Body of pancreas (tissue), 4 donors: ENCODE results near the gene MCF2L2. TPM values are rescaled to one million over a fixed set of nuclear protein-coding genes. Genes with fewer than 3 reads are reported as not detected.

Experiments used
- ATAC-seq: fragments of 150-250 bp; one replicate; pipeline ENCODE4 v1.9.1; 2016
- DNase-seq, 4 donors: peaks; one replicate each; pipeline ENCODE4 v3.0.0-alpha.2; 2019
- H3K27ac ChIP-seq, 4 donors: fragments of 200-600 bp; sonication (generic); 1 replicate in 3 of 4; 2 replicates in 1 of 4; pipeline versions ENCODE4 v1.5.1 to v1.6.1; 2016 to 2019; ENCODE audit warnings: mild to moderate bottlenecking in 1 of 4, mixed read lengths in 1 of 4, moderate library complexity in 1 of 4
- H3K27me3 ChIP-seq, 2 donors: fragments of 200-600 bp; sonication (generic); one replicate each; pipeline ENCODE4 v1.6.0; 2016; ENCODE audit warnings: mild to moderate bottlenecking in 1 of 2
- H3K36me3 ChIP-seq, 2 donors: fragments of 200-600 bp; sonication (generic); replicated peaks in 1 of 2; 2 replicates each; pipeline ENCODE4 v1.5.1; 2016; ENCODE audit warnings: low read depth in 2 of 2; ENCODE audit not compliant: insufficient read depth in 1 of 2
- H3K4me1 ChIP-seq: fragments of 200-600 bp; sonication (generic); one replicate; pipeline ENCODE4 v1.6.0; 2016
- H3K4me3 ChIP-seq, 2 donors: fragments of 200-600 bp; sonication (generic); 1 replicate in 1 of 2; 2 replicates in 1 of 2; pipeline ENCODE4 v1.5.1; 2016 to 2019
- H3K9me3 ChIP-seq, 3 donors: fragments of 200-600 bp; sonication (generic); 1 replicate in 2 of 3; 2 replicates in 1 of 3; pipeline ENCODE4 v1.5.1; 2016
- POLR2A ChIP-seq, 3 donors: fragments of 450-650 bp; IDR thresholded peaks; one replicate each; pipeline ENCODE4 v1.6.1; 2016; ENCODE audit warnings: antibody characterized with exemption in 3 of 3, mild to moderate bottlenecking in 2 of 3
- whole genome bisulfite sequencing, 2 donors: methylation state at CpG; one replicate each; pipeline ENCODE4 v1.1.5; 2017; 5-methylcytosine and 5-hydroxymethylcytosine counted together
- intact Hi-C: fragments of 100-400 bp; cut with DNase I; formaldehyde crosslinking; loops from one replicate; pipeline ENCODE4 v1.15.1; 2023
- total RNA-seq, 2 donors: library from RNA; depleted of rRNA; stranded (reverse); fragments of >200 nt; gene quantifications; one replicate each; pipeline ENCODE4 v1.1.0, GENCODE V29; 2016
- TF ChIP-seq, protein P1 (sequence below), 7 experiments: fragments of 450-650 bp in 4 of 7; fragments of 200-600 bp in 3 of 7; sonication (generic) in 3 of 7; IDR thresholded peaks; one replicate each; pipeline ENCODE4 v1.5.1; 2016 to 2019; ENCODE audit warnings: antibody characterized with exemption in 7 of 7

The MCF2L2 gene
- total RNA-seq, 2 donors from 2014 or later: 0.26 TPM; not detected in 1

DNA sequence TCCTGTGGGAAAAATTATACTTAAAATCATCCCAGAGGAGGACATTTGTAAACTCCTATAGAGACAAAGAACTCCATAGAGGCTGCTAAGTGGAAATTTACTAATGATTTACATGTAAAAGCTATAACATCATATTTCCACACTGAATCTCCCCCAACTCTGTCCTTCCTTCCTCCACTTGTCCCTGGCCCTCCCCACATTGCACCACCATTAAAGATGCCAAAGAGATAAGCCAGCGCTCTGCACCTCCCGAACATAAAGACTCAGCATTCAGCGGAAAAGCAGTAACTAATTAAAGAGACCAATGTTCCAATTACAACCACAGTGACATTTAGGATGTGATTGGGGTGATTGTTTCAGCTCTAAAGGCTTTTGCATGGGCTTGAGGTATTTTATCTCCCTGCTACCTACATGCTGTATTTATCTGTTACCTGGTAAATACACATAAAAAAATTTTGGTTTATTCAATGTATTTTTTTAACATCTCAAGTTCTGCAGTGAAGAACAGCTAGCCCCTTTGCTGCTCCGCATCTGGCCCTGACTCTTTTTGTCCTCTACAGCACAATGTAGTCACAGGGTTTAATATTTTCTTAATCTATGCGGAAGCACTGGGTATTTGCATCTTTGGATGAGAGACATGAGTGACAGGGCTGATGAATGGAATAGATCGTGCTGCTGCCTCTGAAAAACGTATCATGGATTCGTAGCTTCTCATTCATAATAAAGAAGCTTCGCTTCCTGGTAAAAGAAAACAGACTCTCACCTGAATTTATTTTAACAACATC is 210.7 kb downstream of the MCF2L2 start:
- H3K4me1 ChIP-seq: no peaks in the 10 kb centered on the region
- TF ChIP-seq, protein P1, sequence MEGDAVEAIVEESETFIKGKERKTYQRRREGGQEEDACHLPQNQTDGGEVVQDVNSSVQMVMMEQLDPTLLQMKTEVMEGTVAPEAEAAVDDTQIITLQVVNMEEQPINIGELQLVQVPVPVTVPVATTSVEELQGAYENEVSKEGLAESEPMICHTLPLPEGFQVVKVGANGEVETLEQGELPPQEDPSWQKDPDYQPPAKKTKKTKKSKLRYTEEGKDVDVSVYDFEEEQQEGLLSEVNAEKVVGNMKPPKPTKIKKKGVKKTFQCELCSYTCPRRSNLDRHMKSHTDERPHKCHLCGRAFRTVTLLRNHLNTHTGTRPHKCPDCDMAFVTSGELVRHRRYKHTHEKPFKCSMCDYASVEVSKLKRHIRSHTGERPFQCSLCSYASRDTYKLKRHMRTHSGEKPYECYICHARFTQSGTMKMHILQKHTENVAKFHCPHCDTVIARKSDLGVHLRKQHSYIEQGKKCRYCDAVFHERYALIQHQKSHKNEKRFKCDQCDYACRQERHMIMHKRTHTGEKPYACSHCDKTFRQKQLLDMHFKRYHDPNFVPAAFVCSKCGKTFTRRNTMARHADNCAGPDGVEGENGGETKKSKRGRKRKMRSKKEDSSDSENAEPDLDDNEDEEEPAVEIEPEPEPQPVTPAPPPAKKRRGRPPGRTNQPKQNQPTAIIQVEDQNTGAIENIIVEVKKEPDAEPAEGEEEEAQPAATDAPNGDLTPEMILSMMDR (IDR thresholded peaks at IDR 0.05): no peak
- TF ChIP-seq POLR2A (IDR thresholded peaks at IDR 0.05): no peak
- intact Hi-C loops: no loop called here
- H3K4me3 ChIP-seq: no peak overlapping the region
- no peaks in the 10 kb centered on the region for H3K27me3 ChIP-seq
- 71% methylated on average over 9 of the region's 9 CpGs for WGBS, 2 donors
- ATAC-seq: no peak
- H3K36me3 ChIP-seq: no peaks in the 10 kb centered on the region
- DNase-seq: no peak
- no peak overlapping the region for H3K27ac ChIP-seq
- H3K9me3 ChIP-seq: no peaks in the 10 kb centered on the region

DNA sequence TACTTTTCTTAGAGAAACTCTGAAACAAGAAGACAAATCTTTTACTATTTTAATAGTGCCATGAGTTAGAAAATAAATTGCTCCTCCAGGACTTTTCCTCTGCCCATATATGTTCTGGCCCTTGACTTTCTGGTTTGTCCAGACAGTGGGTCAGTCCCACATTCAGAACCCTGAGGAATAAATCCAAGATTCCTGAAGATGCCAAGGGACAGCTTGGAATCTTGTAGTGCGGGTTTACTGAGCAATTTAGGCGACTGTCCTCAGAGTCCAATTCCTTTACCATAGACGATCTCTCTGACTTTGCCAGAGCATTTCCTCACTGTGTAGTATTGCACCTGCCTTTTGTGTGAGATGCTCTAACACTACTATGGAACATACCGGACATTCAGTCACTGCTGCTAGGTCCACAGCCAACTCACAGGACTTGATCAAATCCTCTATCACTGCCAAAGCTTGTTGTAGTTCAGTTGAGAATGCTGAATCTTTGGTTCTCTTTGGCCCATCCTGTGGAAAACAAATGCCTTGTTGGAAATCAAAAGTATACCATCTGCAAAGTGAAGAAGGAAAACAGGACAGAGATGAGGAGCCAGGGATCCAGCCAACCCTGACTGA is 212.7 kb downstream of the MCF2L2 start:
- H3K9me3 ChIP-seq: no peaks in the 10 kb centered on the region
- no peaks in the 10 kb centered on the region for H3K36me3 ChIP-seq
- 86 to 91% methylated on average over 4 of the region's 4 CpGs for WGBS, 2 donors
- TF ChIP-seq POLR2A (IDR thresholded peaks at IDR 0.05): no peak
- TF ChIP-seq, protein P1 (IDR thresholded peaks at IDR 0.05): no peak
- no peak overlapping the region for H3K27ac ChIP-seq
- intact Hi-C loops: no loop called here
- no peak overlapping the region for H3K4me3 ChIP-seq
- DNase-seq (no peak), ATAC-seq (no peak)
- no peaks in the 10 kb centered on the region for H3K27me3 ChIP-seq
- peaks cover 7% of the 10 kb centered on the region for H3K4me1 ChIP-seq

DNA sequence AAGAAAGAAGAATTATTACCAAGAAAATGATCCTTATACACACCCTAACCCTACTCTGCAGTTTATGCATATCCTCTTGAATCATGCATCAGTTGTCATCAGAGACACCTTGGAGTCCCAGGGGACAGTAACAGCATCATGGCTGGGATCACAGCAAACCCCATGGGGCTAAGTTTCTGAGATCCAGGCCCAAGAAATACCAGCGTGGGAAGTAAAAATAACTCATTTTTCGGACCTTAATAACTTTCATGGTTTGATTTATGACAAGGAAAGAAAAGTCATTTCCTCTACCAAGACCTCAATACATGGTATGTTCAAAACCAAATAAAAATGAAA is 214.2 kb downstream of the MCF2L2 start:
- no peaks in the 10 kb centered on the region for H3K36me3 ChIP-seq
- no peaks in the 10 kb centered on the region for H3K27me3 ChIP-seq
- intact Hi-C loops: no loop called here
- peaks cover 7% of the 10 kb centered on the region for H3K4me1 ChIP-seq
- TF ChIP-seq, protein P1 (IDR thresholded peaks at IDR 0.05): no peak
- TF ChIP-seq POLR2A (IDR thresholded peaks at IDR 0.05): no peak
- H3K9me3 ChIP-seq: no peaks in the 10 kb centered on the region
- ATAC-seq (no peak), DNase-seq (no peak)
- no peak overlapping the region for H3K4me3 ChIP-seq
- no peak overlapping the region for H3K27ac ChIP-seq
- WGBS, 2 donors: 49 to 64% methylated on average over 2 of the region's 2 CpGs

DNA sequence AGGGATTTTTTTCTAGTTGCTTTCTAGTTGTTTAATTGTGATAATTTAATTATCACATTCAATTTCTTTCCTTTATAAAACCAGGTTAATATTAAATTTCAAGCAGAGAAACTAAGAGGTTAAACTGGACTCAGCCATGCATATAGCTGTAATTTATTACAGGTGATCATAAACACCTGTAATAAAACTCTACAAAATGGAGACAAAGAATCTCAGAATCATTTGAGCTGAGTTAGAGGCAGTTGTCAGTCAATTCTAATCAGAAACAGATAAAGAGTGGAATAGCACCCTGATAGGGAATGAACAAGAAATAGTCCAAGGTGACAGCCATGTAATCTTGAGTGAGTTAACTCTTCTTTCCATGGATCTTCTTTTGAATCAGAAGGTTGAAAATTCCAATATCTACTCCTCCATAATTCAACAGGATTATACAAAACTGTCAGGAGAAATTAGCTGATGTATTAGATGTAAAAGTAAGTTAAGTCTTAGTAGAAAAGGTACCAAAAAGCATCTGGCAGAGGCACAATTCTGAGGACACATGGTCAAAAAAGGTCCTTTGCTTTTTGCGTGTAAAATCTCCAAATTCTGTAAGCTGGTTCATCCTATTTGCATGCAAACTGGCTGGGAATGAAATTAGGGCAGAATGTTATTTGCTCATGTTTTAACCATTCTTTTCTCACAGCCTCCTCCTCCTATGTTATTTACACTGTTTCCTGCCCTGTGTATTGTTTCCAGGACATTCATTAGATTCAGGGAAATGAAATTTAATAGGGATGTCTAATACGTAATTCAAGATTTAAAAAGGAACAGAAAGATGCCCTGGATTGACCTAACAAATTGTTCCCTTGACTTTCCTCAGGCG is 214.8 kb downstream of the MCF2L2 start:
- no peaks in the 10 kb centered on the region for H3K9me3 ChIP-seq
- H3K4me3 ChIP-seq: no peak overlapping the region
- H3K27ac ChIP-seq: peak overlapping the region in 1 of 4 donors; percentile 13
- no peaks in the 10 kb centered on the region for H3K36me3 ChIP-seq
- no peak for DNase-seq
- peaks cover 7% of the 10 kb centered on the region for H3K4me1 ChIP-seq
- ATAC-seq: no peak
- no peaks in the 10 kb centered on the region for H3K27me3 ChIP-seq
- TF ChIP-seq, protein P1 (IDR thresholded peaks at IDR 0.05): no peak
- no peak for TF ChIP-seq POLR2A (IDR thresholded peaks at IDR 0.05)
- intact Hi-C loops: no loop called here
- WGBS, 2 donors: 68 to 76% methylated on average over 3 of the region's 3 CpGs
